GM18909 (cell line): Measurements from ENCODE around the gene CUL7.
"Not testable (repeated sequence)": the region's sequence is repeated elsewhere in the genome, so short reads cannot be mapped to it uniquely, and the experiment has no call there.

Experiments
- ATAC-seq: cut with Tn5 transposase; IDR thresholded peaks from one replicate; pipeline ENCODE4 v1.9.1; 2021; ENCODE audit warnings: mild to moderate bottlenecking; ENCODE audit not compliant: unreplicated experiment, poor library complexity

CUL7 gene

DNA sequence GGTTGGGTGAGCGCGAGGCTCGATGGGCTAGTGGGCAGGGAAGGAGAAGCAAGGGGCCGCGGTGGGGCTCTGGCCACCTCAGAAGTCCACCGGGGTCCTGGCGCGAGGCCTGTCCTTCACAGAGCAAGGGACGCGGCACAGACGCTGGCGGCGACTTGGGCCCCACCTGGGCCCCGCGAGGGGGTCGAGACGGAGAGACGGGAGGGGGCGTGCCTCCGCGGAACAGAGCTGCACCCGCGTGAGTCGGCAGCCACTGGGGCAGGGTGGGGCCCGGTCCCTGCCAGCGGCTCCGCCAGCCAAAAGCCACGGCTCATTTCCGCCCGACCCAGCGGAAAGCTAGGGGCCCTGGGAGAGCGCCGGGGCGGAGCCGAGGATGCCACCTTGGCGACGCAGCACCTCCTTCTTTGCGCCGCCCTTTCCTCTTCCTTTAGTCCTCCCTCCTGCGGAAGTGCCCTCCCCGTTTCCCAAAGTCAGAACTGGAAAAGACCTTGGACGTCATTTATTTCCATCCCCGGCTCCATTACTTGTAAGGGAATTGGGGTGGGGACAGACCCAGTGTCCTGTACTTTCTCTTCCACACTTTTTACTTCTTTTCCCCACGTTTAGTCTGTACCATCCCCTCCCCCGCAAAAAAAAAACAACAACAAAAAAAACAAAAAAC lies at the start of gene CUL7:
CUL7 (minus strand) TSS at position 307 of the 661 bp plus-strand sequence. CDS start 1,063 bp downstream, outside the sequence.
- ATAC-seq = peak; percentile 86

DNA sequence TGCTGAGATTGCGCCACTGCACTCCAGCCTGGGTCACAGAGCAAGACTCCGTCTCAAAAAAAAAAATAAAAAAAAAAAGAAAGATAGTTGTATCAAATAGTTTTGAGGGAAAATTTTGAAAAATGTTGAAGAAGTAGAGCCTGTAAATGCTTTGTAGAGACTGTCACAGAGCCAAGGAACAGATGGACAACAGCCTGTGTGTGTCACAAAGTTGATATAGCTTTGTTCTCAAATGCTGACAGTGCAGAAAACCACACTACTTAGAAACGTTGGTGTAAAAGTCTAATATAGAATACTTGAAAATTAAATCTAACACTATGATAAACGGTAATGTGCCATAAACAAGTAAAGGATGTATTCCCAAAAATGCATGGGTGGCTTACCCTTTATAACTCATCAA lies 47.8 kb upstream of the CUL7 start:
- ATAC-seq = no peak

DNA sequence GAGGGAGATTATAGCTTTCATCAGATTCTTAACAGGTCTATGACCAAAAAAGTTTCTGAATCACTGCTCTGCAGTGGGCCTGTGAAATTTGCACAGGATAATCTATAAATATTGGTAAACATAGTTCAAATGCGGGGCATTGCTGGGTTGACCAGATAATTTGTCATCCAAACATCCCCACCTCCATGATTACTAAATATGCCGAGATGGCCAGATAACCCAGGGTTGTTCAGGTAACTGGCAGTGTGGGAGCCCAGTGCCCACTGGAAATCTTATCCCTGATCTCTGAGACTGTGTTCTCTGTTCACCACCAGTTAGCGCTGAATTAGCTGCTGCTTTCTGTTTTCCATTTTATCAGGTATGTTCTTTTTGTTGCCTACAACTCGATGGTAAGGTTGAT lies 43.9 kb upstream of the CUL7 start:
- ATAC-seq = no peak

DNA sequence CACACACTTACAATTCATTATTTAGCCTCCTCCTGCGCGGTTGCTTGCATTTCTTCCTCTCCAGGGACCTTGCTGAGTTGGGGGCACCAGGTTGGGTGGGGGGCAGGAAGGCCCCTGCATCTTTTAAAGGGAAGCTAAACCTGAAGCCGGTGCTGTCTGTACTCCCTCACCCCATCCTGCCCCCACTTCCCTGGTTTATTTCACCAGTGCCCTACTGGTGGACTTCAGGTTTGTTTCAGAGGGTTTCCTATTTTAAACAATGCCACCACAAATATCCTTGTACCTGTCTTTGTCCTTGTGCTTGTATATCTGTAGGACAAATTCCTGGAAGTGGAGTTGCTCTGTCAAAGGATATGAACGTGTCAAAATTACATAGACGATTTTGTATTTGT lies 43.4 kb upstream of the CUL7 start:
- ATAC-seq = no peak

DNA sequence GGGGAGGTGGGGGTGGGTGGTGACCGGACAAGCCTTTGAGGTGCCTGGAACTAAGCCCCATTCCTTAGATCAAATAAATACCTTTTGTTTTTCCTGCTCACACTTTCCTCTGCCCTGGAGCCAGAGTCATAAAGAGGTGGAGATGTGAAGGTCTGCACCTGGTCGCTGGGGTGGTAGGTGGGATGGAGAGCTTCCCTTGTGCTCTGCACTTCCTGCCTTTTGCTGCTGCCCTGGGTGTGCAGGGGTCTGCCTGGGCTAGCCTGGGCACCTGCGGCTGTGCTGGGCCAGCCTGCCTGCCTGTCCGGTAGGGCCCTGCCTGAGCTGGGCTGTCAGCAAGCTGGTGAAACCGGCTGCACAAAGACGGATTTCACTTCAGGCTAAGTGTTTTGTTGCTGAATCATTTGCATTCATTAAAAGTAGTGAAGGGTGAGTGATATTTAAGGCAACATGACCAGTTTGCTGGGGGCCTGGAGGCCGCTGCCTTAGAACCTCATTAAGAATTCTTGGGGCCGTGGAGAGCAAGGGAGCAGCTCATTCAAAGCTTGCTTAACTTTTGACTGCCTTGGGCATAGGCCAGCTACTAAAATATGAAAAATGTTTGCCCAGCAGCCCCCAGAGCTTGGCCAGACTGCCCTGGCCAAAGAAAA lies 42.9 kb upstream of the CUL7 start:
- ATAC-seq = no peak

DNA sequence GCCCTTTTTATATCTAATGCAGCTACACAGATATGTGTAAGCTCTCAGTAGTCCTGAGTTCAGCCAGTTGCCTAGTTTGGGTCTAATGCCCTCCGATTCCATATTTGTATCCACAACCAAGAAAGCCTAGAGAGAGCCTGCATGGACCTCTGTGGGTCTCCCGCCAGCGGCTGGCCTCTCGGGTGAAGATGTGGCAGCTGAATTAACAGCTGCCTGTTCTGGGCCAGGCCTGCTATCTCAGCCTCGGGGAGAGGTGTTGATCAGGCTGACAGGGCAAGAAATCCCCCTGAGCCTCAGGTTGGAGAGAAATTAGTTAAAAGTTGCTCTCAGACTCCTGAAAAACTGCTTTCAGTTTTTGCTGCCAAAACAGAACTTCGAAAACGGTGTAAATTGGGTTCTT lies 42.3 kb upstream of the CUL7 start:
- no peak for ATAC-seq

DNA sequence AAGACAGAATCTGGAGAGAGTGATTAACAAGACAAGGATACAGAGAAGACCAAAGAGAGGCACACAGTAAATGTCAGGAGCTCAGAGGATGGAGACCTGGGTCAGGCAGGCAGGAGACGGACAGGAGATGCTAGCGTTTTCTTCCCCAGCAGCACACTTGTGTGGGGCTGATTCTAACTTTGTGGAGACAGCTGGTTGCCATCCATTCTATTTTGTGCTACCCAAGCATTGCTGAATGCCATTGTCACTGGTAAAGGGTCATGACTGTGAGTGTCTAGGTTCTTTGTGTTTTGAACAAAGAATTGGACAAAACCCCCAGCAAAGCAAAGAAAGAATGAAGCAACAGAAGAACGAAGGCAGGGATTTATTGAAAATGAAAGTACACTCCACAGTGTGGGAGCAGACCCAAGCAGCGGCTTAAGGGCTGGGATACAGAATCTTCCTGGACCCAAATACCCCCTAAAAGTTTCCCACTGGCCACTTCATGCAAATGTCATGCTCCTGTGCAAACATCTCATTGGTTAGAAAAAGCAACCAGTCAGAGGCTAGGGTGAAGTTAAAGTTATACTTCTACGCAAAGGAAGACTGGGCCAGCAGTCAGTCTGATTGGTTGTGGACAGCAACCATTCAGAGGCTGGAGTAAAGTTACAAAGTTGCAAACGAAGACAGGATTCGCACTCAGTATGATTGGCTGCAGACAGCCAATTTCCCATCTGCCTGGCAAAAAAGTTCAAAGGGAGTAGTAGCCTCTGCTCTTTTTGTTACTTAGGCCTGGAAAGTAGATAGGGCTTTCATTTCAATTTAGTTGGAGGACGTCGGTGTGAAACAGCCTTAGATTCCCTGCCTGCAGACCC lies 40.0 kb upstream of the CUL7 start:
- no peak for ATAC-seq

DNA sequence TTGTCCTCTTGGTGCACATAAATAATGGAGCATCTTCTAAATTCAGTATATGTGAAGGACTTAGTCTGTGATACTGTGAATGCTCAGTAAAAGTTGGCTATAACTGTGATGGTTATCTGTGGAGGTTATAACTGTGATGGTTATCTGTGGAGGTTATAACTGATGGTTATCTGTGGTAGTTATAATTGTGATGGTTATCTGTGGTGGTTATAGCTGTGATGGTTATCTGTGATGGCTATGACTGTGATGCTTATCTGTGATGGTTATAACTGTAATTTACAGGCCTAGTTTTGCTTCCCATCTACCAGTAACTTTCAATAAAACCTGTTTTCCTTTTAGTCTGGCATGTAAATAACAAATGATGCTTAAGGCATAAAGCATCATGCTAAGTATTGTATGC lies 39.0 kb upstream of the CUL7 start:
- ATAC-seq = no peak

DNA sequence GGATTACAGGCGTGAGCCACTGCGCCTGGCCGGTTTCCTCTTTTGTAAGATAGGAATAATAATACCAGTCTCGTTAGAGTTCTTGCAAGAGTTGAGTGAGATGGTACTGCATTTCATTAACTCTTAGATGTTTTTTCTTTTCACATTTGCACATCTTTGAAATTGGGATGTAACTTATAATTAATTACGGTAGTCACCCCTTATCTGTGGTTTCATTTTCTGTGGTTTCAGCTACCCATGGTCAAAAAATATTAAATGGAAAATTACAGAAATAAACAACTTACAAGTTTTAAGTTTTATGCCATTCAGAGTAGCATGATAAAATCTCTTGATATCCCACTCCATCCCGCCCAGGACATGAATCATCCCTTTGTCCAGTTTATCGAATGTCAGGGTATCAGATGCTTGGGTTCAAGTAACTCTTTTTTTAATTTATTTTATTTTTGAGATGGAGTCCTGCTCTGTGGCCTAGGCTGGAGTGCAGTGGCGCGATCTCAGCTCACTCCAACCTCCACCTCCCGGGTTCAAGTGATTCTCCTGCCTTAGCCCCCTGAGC lies 37.9 kb upstream of the CUL7 start:
- ATAC-seq = no peak

DNA sequence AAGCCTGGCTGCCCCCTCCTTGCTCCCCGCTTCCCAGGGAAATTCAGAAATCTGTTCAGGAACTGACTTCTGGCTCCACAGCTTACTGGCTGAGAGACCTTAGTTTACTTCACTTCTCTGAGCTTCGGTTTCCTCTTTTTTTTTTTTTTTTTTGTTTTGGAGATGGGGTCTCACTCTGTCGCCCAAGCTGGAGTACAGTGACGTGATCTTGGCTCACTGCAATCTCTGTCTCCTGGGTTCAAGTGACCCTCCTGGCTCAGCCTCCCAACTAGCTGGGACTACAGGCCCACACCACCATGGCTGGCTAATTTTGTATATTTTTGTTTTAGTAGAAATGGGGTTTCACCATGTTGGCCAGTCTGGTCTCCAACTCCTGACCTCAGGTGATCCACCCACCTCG lies 37.4 kb upstream of the CUL7 start:
- no peak for ATAC-seq

DNA sequence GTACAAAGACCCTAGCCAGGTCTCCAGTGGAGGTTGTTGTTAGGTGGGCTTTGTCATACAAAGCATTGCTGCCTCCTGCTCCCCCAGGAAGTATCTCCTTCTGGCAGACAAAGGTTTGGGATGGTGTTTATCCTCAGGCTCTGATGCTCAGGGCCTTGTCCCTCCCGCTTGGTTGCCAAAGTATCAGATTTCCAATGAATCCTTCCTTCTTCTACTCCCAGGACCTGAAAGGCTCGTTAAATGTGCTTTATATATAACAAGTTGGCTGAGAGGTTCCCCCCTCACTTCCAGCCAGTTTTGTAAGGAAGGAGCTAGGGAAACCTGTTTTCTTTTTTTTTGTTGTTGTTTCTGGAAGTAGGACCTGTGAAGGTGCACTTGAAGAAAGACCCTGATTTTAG lies 36.9 kb upstream of the CUL7 start:
- no peak for ATAC-seq

DNA sequence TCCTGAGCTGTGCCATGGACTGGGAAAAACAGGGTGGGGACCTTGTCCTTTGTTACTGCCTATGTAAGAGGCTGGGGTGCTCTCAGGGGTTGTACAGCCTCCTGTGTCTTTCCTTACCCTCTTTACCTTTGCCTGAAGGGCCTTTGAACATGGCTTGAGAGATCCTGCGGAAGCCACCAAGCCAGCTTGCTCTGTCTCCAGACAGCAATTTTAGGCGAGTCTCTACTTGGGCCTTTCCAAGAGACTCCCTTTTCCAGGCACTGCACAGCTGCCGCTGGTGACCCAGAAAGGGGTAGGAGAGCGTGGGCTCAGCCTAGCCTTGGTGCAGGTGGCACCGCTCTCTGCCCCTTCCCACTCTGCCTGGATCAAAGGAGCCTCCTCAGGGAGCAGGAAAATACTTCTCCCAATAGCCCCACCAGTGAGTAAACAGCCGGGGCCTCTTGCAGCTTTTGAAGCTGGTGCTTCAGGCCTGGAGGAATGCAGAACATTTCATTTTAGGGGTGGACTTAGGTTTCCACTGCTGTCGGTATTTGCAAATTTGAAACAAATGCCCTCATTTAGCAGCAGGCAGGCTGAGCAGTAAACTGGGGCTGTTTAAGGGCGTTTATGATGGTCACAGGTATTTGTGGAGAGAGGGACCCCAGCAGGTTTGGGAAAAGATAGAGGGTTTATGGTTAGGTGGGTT lies 36.4 kb upstream of the CUL7 start:
- no peak for ATAC-seq

DNA sequence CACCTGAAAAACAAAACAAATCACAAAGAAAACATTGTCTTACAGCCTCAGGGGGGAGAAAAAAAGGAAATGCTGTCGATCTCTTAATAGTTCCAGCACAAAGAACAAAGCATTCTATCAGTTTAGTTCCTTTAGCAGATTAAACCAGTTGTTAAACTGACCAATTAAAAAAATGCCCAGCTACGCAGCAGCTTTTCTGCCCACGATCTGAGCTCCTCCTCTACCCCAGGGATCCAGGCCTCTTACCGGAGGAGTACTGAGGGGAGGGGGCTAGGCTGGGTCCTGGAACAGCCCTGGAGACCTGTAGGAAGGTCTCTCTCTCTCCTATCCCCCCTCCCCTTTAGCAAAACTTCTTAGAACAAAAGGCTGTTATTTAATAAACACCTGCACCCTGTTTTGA lies 35.8 kb upstream of the CUL7 start:
- no peak for ATAC-seq

DNA sequence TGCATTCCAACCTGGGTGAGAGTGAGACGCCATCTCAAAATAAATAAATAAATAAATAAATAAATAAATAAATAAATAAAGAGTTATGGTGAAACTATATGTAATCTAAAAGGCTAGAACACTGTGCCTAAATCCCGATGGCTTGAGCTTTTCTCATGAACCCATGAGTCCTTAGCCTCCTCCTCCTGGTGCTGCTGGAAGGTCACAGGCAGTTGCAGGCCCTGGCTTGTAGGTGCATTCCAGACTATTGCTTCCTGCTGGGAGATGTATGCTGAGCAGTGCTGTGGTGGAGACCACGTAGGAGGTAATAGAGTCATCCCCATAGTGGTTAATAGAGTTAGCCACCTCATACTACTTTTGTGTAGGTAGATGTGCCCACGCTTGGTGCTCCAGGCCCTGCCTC lies 35.0 kb upstream of the CUL7 start:
- ATAC-seq = no peak

DNA sequence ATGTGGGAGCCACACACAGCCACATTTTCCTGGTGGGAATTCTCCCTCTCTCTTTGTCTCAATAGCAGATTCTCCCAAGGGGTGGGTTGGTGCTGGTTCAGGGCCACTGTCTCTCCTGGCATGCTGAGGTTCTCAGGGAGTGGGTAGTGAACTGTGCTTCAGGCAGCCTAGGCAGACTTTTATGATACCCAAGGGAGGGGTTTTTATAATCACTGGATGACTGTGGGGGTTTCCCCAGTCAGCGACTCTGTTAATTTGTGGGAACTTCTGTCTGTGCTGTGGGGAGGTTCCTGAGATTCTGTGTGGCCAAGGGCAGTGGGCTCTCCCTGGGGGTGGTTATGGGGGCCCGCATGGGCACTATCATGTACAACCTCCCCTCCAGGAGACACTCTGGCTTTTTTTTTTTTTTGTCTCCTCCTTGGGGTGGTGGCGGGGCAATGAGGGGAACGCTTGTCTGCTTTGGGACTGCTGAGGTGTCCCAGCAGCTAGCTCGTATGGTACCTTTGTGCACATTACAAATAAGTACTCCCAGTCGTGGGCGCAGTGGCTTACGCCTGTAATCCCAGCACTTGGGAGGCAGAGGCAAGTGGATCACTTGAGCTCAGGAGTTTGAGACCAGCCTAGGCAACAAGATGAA lies 32.5 kb upstream of the CUL7 start:
- ATAC-seq = no peak

DNA sequence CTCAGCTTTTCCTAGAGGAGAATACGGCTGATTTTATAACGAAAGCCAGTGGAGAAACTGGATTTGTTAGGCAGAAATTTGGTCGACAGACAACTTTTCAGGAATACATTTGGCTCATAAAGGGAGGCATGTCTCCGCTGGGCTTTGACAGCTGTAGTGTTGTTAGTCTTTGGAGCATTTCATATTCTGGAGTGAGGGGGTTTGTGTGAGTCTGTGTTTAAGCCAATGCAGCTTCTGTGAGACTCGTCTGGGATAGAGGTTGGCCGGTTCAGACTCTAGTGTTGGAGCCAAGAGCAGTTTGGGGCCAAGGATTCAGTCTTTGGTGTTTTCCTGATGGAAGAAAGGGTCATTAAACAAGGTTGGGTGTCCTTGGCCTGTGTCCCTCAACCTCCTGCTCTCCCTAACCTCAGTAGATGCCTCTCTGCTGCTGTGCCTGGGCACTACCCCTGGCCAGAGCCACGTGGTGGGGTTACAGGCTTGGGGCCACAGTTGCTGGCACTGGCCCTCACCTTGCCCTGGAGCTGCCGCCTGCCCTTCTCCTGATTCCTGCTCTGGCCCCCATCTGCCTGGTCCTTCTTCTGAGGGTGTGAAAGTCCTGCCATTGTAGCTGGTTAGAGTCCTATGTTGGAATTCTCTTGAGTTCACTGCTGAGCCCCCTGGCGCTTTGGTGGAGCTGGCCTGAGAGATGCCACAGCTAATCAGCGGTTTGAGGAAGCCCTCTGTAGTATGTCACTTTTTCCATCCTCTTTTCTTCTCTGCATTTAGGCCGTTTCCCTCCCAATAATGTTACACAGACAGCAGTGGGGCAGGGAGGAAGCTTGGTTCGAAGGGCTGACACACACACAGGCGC lies 29.4 kb upstream of the CUL7 start:
- no peak for ATAC-seq

DNA sequence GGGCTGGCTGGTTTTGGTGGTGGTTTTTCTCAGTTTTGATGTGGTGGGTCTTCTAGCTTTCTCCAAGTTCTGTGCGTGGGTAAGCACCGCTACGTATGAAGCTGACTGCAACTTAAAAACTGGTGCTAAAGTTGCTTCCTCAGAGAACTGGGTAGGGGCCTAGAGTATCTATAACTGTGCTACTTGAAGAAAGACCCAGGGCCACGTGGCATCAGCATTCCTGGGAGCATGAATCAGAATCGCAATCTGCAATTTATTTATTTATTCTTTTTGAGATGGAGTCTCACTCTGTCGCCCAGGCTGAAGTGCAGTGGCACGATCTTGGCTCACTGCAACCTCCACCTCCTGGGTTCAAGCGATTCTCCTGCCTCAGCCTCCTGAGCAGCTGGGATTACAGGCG lies 28.3 kb upstream of the CUL7 start:
- not testable (repeated sequence) for ATAC-seq

DNA sequence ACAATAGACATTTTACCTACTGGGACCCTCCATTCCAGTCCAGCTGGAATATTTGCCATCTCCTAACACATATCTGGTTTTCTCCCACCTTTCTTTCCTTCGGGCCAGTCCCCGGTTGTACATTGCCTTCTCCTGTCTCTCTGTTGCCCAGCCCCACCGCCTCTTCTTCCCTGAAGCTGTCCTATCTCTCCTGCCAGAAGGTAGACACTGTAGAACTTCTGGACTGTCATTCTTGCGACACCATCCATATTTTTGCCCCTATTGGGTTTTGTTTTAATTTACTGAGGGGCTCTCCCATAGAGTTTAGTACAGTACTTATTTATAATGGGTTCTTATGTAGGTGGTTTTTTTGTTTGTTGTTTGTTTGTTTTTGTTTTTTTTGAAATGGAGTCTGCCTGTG lies 27.4 kb upstream of the CUL7 start:
- ATAC-seq = no peak

DNA sequence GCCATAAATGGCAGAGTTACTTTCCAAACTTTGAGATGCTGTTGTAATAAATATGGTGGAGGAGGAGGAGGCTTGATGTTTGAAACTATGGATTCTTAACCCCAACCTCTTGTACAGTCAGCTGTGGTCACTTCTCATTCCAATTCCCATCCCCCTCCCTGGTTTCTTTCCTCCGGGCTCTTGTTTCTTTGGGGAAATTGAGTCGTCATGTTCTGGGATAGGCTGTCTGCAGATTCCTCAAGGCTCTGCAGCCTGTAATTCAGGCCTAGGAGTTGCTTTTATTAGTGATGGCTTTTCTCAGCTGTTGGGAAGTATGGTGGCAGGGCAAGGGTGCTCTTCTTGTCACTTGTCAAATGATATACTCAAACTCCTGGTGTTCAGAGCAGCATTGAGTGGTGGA lies 25.0 kb upstream of the CUL7 start:
- ATAC-seq = no peak
